OCI-LY1 (cell line): ENCODE results near the gene METTL26.

ENCODE experiments used
- H2AFZ ChIP-seq: fragments of 200-600 bp; sonication (generic), shearing (Covaris generic); 2 replicates; pipeline ENCODE4 v1.6.0; 2014; ENCODE audit warnings: antibody characterized with exemption, mild to moderate bottlenecking, low read length
- H3F3A ChIP-seq: fragments of 200-600 bp; sonication (generic), shearing (Covaris generic); 2 replicates; pipeline ENCODE4 v1.6.0; 2014; ENCODE audit warnings: mild to moderate bottlenecking, antibody characterized with exemption, low read length, moderate library complexity; ENCODE audit not compliant: insufficient read depth
- H3K27ac ChIP-seq: fragments of 200-600 bp; sonication (generic); 2 replicates; pipeline ENCODE4 v1.5.1; 2014; ENCODE audit warnings: low read length, mixed run types, mild to moderate bottlenecking, low read depth; ENCODE audit not compliant: poor library complexity, severe bottlenecking
- H3K27me3 ChIP-seq: fragments of 200-600 bp; sonication (generic); 2 replicates; pipeline ENCODE4 v1.6.0; 2014; ENCODE audit warnings: antibody characterized with exemption, mild to moderate bottlenecking, low read length, moderate library complexity; ENCODE audit not compliant: insufficient read depth
- H3K36me3 ChIP-seq: fragments of 200-600 bp; sonication (generic); 2 replicates; pipeline ENCODE4 v1.6.1; 2014; ENCODE audit warnings: mild to moderate bottlenecking, antibody characterized with exemption, low read length, moderate library complexity, mixed read lengths; ENCODE audit not compliant: insufficient read depth
- H3K4me1 ChIP-seq: fragments of 200-600 bp; sonication (generic); 2 replicates; pipeline ENCODE4 v1.5.1; 2014; ENCODE audit warnings: mild to moderate bottlenecking, low read length, moderate library complexity; ENCODE audit not compliant: insufficient read depth, severe bottlenecking
- H3K4me2 ChIP-seq: fragments of 200-600 bp; sonication (generic), shearing (Covaris generic); 2 replicates; pipeline ENCODE4 v1.6.1; 2014; ENCODE audit warnings: low read length
- H3K4me3 ChIP-seq: fragments of 200-600 bp; sonication (generic); 2 replicates; pipeline ENCODE4 v1.5.1; 2014; ENCODE audit warnings: low read length, low read depth, mild to moderate bottlenecking, mixed read lengths; ENCODE audit not compliant: poor library complexity, severe bottlenecking
- H3K79me2 ChIP-seq: fragments of 200-600 bp; shearing (Covaris generic); 2 replicates; pipeline ENCODE4 v1.6.1; 2016; ENCODE audit warnings: mixed run types, low read length, mixed read lengths; ENCODE audit not compliant: insufficient read depth
- H3K9ac ChIP-seq: fragments of 200-600 bp; sonication (generic), shearing (Covaris generic); 2 replicates; pipeline ENCODE4 v1.6.1; 2014; ENCODE audit warnings: mild to moderate bottlenecking, low read length, mixed read lengths
- H3K9me2 ChIP-seq: fragments of 200-600 bp; sonication (generic), shearing (Covaris generic); 2 replicates; pipeline ENCODE4 v1.6.1; 2014; ENCODE audit warnings: low read depth, mild to moderate bottlenecking, low read length, mixed read lengths
- H3K9me3 ChIP-seq: fragments of 200-600 bp; shearing (Covaris generic); 2 replicates; pipeline ENCODE4 v1.6.1; 2014; ENCODE audit warnings: low read length, mixed read lengths
- H4K20me1 ChIP-seq: fragments of 200-600 bp; sonication (generic), shearing (Covaris generic); 2 replicates; pipeline ENCODE4 v1.6.0; 2016; ENCODE audit warnings: mild to moderate bottlenecking, low read length; ENCODE audit not compliant: insufficient read depth
- CTCF ChIP-seq: fragments of 200-600 bp; sonication (generic), shearing (Covaris generic); IDR thresholded peaks from 2 replicates; pipeline ENCODE4 v1.5.1; 2017; ENCODE audit warnings: mild to moderate bottlenecking, antibody characterized with exemption, low read length, moderate library complexity, mixed read lengths
- EZH2 ChIP-seq: fragments of 200-600 bp; sonication (generic), shearing (Covaris generic); IDR thresholded peaks from 2 replicates; pipeline ENCODE4 v1.8.0; 2017; ENCODE audit warnings: borderline replicate concordance, mixed run types, mild to moderate bottlenecking, antibody characterized with exemption, low read length, moderate library complexity, mixed read lengths

The METTL26 gene

GRCh38 chr16:590188-590814, 45.8 kb downstream of the METTL26 start:
- Histone ChIP-seq H3K79me2 (no peaks in the 10 kb centered on the region), H3K27ac (no peak overlapping the region), H3K4me3 (peak overlapping the region; percentile 88), H3K9ac (peak overlapping the region; percentile 87), H3K4me1 (peaks cover 37% of the 10 kb centered on the region), H3F3A (no peaks in the 10 kb centered on the region), H2AFZ (no peak overlapping the region), H4K20me1 (no peaks in the 10 kb centered on the region), H3K27me3 (no peaks in the 10 kb centered on the region), H3K9me2 (no peaks in the 10 kb centered on the region), H3K36me3 (no peaks in the 10 kb centered on the region), H3K9me3 (no peaks in the 10 kb centered on the region), H3K4me2 (peak overlapping the region; percentile 97)
- TF ChIP-seq CTCF (no peak), EZH2 (no peak)

GRCh38 chr16:589658-590187, 46.4 kb downstream of the METTL26 start, which contains the start of gene RAB40C:
Gene RAB40C, plus strand, starts transcription at chr16:590066. Its CDS starts 226 bp downstream, at chr16:590292.
- Histone ChIP-seq H3K9me2 (no peaks in the 10 kb centered on the region), H3K27me3 (no peaks in the 10 kb centered on the region), H3F3A (no peaks in the 10 kb centered on the region), H3K4me3 (peak within 1 kb of the TSS; percentile 88), H3K36me3 (no peaks in the 10 kb centered on the region), H3K4me1 (peaks cover 37% of the 10 kb centered on the region), H2AFZ (no peak within 1 kb of the TSS), H3K9ac (peak within 1 kb of the TSS; percentile 89), H4K20me1 (no peaks in the 10 kb centered on the region), H3K79me2 (no peaks in the 10 kb centered on the region), H3K4me2 (peak within 1 kb of the TSS; percentile 97), H3K9me3 (no peaks in the 10 kb centered on the region), H3K27ac (peak within 1 kb of the TSS; percentile 81)
- TF ChIP-seq CTCF (no peak), EZH2 (no peak)

- H3K9me3 ChIP-seq: no peaks in the 10 kb centered on the region
- no peaks in the 10 kb centered on the region for H3K27me3 ChIP-seq
- no peaks in the 10 kb centered on the region for H3K79me2 ChIP-seq
- H3K4me3 ChIP-seq: peak overlapping the region; percentile 84
- peaks cover 37% of the 10 kb centered on the region for H3K4me1 ChIP-seq
- H4K20me1 ChIP-seq: no peaks in the 10 kb centered on the region
- H3K9ac ChIP-seq: peak overlapping the region; percentile 89
- peak overlapping the region; percentile 81 for H3K27ac ChIP-seq
- no peaks in the 10 kb centered on the region for H3F3A ChIP-seq
- no peaks in the 10 kb centered on the region for H3K36me3 ChIP-seq
- no peak overlapping the region for H2AFZ ChIP-seq
- H3K4me2 ChIP-seq: peak overlapping the region; percentile 75
- no peak for TF ChIP-seq EZH2
- no peak for TF ChIP-seq CTCF
- H3K9me2 ChIP-seq: no peaks in the 10 kb centered on the region
These were observed 47.0 kb downstream of the METTL26 start for GRCh38 chr16:588889-589657.
